PFSK-1 (cell line): ENCODE measurements around the gene RABGAP1L.

Experiments used
- FOXP2 ChIP-seq: optimal IDR thresholded peaks from 2 replicates; pipeline ENCODE3; 2011; ENCODE audit warnings: borderline replicate concordance, control low read depth, inconsistent platforms; ENCODE audit not compliant: insufficient read depth; ENCODE audit errors: extremely low read length, extremely low read depth
- POLR2AphosphoS5 ChIP-seq: IDR thresholded peaks from 2 replicates; pipeline ENCODE4 v1.6.1; 2012; ENCODE audit warnings: low read depth, mild to moderate bottlenecking, control low read depth, low read length, moderate library complexity
- REST ChIP-seq, 2 experiments: IDR thresholded peaks; 2 replicates each; pipeline versions ENCODE4 v1.6.1 to v1.8.0; 2011 to 2012; ENCODE audit warnings: low read depth in 2 of 2, low read length in 2 of 2, control low read depth in 1 of 2, inconsistent platforms in 1 of 2, mild to moderate bottlenecking in 1 of 2, moderate library complexity in 1 of 2; ENCODE audit not compliant: insufficient read depth in 1 of 2
- SIN3A ChIP-seq: IDR thresholded peaks from 2 replicates; pipeline ENCODE4 v1.6.1; 2012; ENCODE audit warnings: mild to moderate bottlenecking, low read length, moderate library complexity, borderline replicate concordance; ENCODE audit not compliant: insufficient read depth
- TAF1 ChIP-seq: IDR thresholded peaks from 2 replicates; pipeline ENCODE4 v1.6.1; 2012; ENCODE audit warnings: low read length, control low read depth, borderline replicate concordance; ENCODE audit not compliant: insufficient read depth

Gene RABGAP1L

GRCh38 chr1:174700314-174700713 lies 541.0 kb downstream of the RABGAP1L start:
- no peak for TF ChIP-seq REST (IDR thresholded peaks at IDR 0.05; ENCODE audit: insufficient read depth in 1 of 2, low read depth in 2 of 2, low read length in 2 of 2)
- no peak for TF ChIP-seq POLR2AphosphoS5
- no peak for TF ChIP-seq FOXP2
- TF ChIP-seq SIN3A: no peak
- no peak for TF ChIP-seq TAF1

- no peak for TF ChIP-seq FOXP2
- TF ChIP-seq TAF1: no peak
- no peak for TF ChIP-seq SIN3A
- TF ChIP-seq REST (IDR thresholded peaks at IDR 0.05; ENCODE audit: insufficient read depth in 1 of 2, low read depth in 2 of 2, low read length in 2 of 2): no peak
Observed at GRCh38 chr1:174700775-174701174, 541.5 kb downstream of the RABGAP1L start.

DNA sequence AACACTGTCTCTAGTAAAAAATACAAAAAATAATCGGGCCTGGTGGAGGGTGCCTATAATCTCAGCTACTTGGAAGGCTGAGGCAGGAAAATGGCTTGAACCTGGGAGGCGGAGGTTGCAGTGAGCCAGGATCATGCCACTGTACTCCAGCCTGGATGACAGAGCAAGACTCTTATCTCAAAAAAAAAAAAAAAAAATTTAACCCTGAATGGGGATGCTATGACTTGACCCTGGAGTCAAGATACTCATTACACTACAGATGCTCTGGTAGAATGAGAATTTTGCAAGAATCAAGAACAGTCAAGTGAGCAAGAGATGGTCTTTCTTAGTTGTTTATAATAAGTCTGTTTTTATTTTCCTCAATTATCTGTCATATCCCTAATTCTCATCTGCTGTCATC lies 542.2 kb downstream of the RABGAP1L start:
- no peak for TF ChIP-seq SIN3A
- no peak for TF ChIP-seq POLR2AphosphoS5
- TF ChIP-seq TAF1: no peak

- TF ChIP-seq SIN3A (no peak), TAF1 (no peak), REST (IDR thresholded peaks at IDR 0.05; ENCODE audit: insufficient read depth in 1 of 2, low read depth in 2 of 2, low read length in 2 of 2) (no peak), FOXP2 (no peak), POLR2AphosphoS5 (no peak)
Observed at GRCh38 chr1:174702011-174702410, 542.7 kb downstream of the RABGAP1L start.

DNA sequence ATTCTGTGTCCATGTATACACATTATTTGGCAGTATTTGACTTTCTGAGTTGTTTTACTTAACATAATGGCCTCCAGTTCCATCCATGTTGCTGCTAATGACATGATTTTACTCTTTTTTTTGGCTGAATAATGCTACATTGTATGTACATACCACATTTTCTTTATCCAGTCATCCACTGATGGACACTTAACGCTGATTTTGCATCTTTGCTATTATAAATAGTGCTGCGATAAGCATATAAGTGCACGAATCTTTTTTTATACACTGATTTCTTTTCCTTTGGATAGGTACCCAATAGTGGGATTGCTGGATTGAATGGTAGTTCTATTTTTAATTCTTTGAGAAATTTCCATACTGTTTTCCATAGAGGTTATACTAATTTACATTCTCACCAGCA lies 544.0 kb downstream of the RABGAP1L start:
- TF ChIP-seq POLR2AphosphoS5 (no peak), TAF1 (no peak), SIN3A (no peak), FOXP2 (no peak), REST (IDR thresholded peaks at IDR 0.05; ENCODE audit: insufficient read depth in 1 of 2, low read depth in 2 of 2, low read length in 2 of 2) (no peak)
